GM18867 (cell line): ENCODE results near the gene EMD.
A peak's percentile ranks its signal among the peaks of the same experiment; 100 is the strongest.

Source experiments
- ATAC-seq: cut with Tn5 transposase; IDR thresholded peaks from one replicate; pipeline ENCODE4 v1.9.1; 2021; ENCODE audit warnings: mild to moderate bottlenecking, moderate library complexity; ENCODE audit not compliant: unreplicated experiment

The EMD gene

GRCh38 chrX:154355094-154355775 lies 23.9 kb upstream of the EMD start:
- no peak for ATAC-seq

- ATAC-seq = no peak
Measured at GRCh38 chrX:154355776-154356140, 23.3 kb upstream of the EMD start.

- ATAC-seq = no peak
Measured at GRCh38 chrX:154356596-154356995, 22.5 kb upstream of the EMD start.

GRCh38 chrX:154357205-154357604 lies 21.9 kb upstream of the EMD start:
- no peak for ATAC-seq

DNA sequence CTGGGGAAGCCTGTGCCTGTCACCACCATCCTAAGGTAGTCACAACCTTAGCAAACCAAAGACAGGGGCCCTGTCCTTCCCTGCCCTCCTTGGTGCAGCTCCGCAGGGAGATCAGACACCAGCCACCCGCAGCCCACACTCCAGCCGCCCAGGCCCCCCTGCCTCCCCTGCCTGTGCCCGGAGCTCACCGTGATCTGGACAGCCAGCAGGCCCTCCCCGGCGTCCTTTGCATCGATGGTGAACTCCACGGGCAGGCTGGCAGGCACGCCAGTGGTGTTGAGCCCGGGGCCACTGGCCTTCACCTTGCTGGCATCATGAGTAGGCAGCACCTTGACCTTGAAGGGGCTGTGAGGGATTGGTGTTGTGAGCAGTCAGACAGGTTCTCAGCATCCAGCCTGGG lies 21.1 kb upstream of the EMD start:
- no peak for ATAC-seq

GRCh38 chrX:154358829-154359228 lies 20.3 kb upstream of the EMD start:
- no peak for ATAC-seq

DNA sequence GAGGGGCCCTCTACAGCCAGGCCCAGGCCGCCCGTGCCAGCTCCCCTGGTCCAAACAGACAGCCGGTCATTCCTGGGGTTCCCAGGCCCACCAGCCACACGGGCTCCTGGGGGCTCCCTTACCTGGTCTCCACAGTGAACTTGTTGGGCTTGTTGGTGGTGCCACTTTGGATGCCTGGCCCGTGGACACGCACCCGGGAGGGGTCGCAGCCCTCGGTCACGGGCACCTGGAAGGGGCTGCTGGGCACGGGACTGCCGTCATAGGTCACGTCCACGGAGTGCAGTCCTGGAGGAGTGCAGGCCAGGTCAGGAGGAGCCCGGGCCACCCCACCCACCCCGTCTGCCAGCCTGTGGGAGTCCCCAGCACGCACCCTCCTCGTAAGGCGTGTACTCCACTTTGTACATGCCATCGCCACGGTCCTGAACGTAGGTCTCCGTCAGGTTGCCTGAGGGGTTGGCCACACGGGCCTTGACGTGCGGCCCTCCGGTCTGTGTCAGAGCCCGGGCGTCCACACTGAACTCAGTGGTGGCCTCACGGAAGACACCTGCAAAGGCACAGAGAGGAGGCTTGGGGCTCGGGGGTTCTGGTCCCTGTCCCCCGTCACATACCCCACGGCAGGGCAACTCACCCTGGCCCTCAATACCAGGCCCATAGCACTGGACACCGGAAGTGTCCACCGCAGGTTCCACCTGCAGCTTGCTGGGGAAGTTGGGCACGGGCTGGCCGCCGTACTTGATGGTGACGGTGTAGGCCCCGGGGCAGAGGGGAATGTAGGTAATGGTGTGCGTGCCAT lies 19.5 kb upstream of the EMD start:
- ATAC-seq = no peak

DNA sequence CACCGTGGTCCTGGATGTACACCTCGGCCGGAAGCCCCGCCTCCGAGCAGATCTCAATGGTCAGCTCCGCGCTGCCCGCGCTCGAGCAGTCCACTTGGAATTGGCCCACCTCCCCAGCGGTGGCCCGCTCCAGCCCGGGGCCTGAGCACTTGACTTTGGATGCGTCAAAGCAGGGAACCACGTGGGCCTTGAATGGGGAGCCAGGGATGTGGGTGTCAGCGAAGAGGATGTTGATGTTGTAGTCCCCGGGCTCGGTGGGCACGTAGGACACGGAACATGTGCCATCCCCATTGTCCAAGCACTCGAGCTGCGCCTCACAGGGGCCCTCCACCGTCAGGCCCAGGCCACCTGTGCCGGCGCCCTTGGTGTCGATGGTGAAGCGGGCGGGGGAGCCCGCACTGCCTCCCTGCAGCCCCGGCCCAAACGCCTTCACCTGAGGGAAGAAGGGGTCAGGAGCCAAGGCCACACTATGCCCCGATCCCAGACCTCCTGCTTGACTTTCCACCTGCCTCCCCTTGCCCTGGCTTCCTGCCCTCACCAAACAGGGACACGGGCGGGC lies 18.9 kb upstream of the EMD start:
- no peak for ATAC-seq

DNA sequence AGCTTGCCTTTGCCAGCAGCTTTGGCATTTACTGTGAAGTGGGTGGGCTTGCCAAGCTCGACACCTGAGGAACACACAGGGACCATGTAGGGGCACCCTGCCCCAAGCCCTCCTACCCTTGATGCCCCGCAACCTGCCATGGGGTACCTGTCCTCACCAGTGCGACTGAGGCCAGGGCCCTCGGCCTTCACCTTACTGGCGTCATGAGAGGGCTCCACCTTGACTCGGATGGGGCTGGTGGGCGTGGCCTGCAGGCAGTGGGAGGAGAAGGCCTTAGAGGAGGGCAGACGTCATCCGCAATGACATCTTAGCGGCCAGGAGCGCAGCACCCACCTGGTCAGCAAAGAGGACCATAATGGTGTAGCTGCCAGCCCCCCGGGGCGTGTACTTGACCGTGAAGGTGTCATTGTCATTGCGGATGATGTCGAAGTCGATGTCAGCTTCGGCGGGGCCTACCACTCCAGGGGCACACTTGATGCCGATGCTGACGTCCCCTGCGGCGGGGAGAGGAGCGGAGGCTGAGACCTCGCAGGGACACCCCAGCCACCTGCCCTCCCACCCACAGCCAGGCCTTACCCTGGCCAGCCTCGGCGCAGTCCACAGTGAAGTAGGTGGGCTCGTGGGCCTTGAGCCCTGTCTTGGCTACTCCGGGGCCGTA lies 16.9 kb upstream of the EMD start:
- ATAC-seq = no peak

DNA sequence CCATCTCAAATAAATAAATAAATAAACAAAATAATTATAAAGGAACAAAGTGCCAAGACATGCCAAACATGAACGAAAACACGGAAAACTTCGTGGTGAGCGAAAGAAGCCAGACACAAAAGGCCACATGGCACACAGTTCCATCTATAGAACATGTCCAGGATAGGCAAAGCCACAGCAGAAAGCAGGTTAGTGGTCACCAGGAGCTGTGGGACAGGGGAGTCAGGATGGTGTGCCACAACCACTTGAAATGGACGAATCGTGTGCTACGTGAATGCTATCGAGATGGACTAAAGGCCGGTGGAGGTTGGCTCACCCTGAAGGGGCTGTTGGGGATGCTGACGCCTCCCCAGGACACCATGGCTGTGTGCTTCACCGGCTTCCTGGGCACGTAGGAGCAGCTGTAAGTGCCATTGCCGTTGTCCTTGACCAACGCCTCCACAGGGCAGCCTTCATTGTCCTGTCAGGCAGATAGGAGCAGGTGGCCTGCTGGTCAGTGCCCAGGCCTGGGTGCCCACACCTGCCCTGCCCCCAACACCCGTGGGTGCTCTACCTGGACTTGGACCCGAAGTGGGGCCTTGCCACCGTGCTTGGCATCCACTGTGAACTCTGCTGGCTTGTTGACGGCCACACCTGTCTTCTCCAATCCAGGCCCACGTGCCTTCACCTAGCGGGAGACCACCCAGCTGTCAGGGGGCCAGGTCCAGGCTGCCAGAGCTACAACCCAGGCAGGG lies 15.2 kb upstream of the EMD start:
- no peak for ATAC-seq

GRCh38 chrX:154365052-154365600 lies 14.0 kb upstream of the EMD start:
- no peak for ATAC-seq

- ATAC-seq = no peak
Measured at GRCh38 chrX:154365997-154366665, 13.0 kb upstream of the EMD start.

GRCh38 chrX:154366666-154367055 lies 12.4 kb upstream of the EMD start:
- no peak for ATAC-seq

DNA sequence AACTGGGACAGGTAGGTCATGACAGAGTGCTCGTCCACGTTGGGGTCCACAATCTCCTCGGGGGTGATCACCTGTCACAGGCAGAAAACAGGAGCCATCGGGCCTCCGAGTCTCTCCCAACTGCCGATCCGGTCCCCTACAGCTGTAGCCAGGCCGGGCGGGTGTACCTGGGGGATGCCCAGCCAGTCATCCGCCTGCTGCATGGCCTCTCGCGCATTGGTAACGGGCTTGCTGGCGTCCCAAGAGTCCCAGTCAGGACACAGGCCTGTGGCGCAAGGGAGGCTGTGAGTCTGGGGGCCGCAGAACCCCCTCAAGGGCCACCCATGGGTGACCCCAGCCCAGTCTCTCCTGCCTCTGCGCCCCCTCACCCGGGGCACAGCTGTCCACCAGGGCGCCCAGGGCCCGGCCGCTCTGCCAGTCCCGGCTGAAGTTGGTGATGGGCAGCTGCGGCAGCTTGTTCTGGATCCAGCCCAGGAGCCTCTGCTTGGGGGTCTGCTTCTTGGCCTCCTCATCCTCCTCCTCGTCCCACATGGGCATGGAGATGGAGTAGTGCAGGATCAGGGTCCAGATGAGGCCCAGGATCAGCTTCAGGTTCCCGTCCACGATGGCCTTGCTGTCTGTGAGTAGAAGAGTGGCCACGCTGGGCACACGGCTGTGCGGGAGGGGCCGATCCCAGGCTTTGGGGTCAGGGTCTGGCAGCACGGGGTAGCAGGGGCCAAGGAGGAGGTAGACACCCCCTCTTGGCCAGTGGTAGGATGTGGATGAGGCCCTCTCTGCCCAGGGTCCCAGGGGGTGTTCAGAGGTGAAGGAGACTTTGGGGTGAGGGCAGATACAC lies 11.4 kb upstream of the EMD start:
- ATAC-seq = no peak

DNA sequence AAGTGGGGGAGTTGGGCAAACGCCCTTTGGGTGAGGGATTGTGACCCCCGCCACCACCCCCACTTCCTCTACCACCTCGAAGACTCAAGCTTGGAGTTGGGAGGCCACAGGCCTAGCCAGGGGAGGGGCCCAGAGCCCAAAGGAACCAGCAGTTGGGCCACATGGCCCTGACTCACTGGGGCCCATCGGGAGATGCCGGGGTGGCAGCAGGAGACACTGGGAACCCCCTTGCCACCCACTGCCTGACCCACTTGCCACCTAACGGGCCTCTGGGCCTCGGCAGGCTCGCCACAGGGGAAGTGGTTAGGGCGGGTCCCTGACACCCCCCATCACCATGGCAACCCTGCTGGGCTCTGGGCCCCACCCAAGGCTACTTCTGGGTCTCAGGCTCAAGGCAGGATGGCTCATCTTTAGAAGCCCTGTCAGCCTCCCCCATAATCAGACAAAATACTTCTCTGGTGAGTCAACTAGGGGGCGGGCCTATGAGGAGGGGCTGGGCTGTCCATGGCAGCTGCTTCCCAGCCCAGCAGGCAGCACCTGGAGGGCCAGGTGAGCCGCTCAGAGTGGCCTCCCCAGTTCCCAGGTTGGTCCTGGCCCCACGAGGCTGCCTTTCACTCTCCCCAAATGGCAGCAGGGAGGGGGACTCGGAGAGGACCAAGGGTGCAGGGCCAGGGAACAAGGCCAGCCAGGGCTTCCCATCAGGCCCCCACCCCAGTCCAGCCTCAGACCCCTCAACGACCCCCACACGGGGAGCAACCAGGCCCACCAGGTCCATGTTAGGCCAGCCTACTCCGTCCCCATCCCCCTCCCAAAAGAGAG lies 10.3 kb upstream of the EMD start:
- ATAC-seq = peak; percentile 37

DNA sequence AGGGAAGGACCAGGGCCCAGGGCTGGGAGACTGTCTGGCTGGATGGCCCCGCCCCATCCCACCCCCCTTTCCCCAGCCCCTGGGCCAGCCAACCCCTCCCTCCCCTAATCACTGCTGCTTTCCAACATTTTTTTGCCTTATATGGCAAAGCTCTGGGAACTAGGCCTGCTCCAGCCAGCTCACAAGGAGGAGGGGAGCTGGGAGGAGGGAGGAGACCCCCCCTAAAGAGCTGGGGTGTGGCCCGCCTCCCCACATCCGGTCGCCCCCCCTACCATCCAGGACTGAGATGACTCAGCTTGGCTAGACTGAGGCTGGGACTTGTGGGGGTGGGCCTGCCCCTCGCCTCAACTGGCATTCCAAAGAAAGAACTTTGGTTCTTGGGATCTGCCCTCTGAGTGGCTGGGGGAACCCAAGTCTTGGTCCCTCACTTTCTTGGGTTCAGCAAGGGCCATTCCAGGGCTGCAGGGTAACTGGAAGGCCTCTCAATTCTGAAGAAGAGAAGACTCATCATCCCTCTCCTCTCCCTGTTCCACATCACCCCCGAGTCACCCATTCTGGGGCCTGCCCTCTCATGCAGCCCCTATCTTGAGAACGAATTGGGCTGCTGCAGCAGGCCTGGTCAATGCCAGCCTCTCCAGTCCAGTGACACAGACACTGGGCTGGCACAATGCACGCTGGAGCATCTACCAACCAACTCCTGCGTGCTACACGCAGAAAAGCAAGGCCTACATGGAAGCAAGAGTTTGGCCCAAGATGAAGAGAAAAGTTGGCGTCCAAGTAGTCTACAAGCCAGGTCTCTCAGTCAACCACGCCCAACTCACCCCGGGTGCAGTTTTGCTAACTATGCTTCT lies 9.4 kb upstream of the EMD start:
- no peak for ATAC-seq

- ATAC-seq = no peak
Measured at GRCh38 chrX:154370300-154371016, 8.6 kb upstream of the EMD start.
